ENCODE data around the gene DHRS2. TPM values are rescaled to one million over a fixed set of nuclear protein-coding genes. Genes with fewer than 3 reads are reported as not detected.

The DHRS2 gene
- total and polyA plus RNA-seq, 2 of the 13 experiments (the other 11 are each of a cell fraction or from before 2014, with no cell fraction given): 1,621 to 3,021 TPM

GRCh38 chr14:23629204-23629603 is 7.0 kb upstream of the DHRS2 start (continued):
- TF ChIP-seq NFAT5 (CRISPR knock-in tag; IDR thresholded peaks at IDR 0.05) (no peak), HNRNPH1 (optimal IDR thresholded peaks at IDR 0.05; ENCODE audit: low read depth, low read length) (no peak), ASH2L (IDR thresholded peaks at IDR 0.05; ENCODE audit: insufficient read length, low read depth, low read length) (no peak), PBX2 (CRISPR knock-in tag; IDR thresholded peaks at IDR 0.05) (no peak), FOSL2 (CRISPR knock-in tag; IDR thresholded peaks at IDR 0.05) (peak; percentile 43), SOX6 (IDR thresholded peaks at IDR 0.05) (no peak), SOX6 (CRISPR knock-in tag; IDR thresholded peaks at IDR 0.05) (peak; percentile 57), KDM6A (CRISPR knock-in tag; IDR thresholded peaks at IDR 0.05; ENCODE audit: low read depth) (no peak; the same call in 1 of the 2 replicates), TOPORS (CRISPR knock-in tag; IDR thresholded peaks at IDR 0.05) (no peak), ZNF318 (CRISPR knock-in tag; IDR thresholded peaks at IDR 0.05) (no peak), ZNF510 (CRISPR knock-in tag; IDR thresholded peaks at IDR 0.05; ENCODE audit: low read depth) (no peak), ZNF292 (CRISPR knock-in tag; IDR thresholded peaks at IDR 0.05; ENCODE audit: borderline replicate concordance, low read depth) (peak; percentile 75; the same call in 1 of the 2 replicates), LRRFIP1 (CRISPR knock-in tag; conservative IDR thresholded peaks at IDR 0.05) (no peak)

All from HepG2 (cell line).